Neural cell (in vitro differentiated cells): ENCODE measurements around the gene ACOX3. TPM values are rescaled to one million over a fixed set of nuclear protein-coding genes. Genes with fewer than 3 reads are reported as not detected.

Experiments used
- H2AFZ ChIP-seq: fragments of 200-600, 300-800 bp; sonication (generic), shearing (Covaris generic); 2 replicates; pipeline ENCODE4 v1.6.0; 2014; ENCODE audit warnings: low read depth, mild to moderate bottlenecking, antibody characterized with exemption, low read length, moderate library complexity
- H3F3A ChIP-seq: fragments of 200-600 bp; shearing (Covaris generic); 2 replicates; pipeline ENCODE4 v1.6.1; 2016; ENCODE audit warnings: mild to moderate bottlenecking, moderate library complexity, mixed read lengths, antibody characterized with exemption, low read length; ENCODE audit not compliant: insufficient read depth, poor library complexity, severe bottlenecking
- H3K27ac ChIP-seq: fragments of 200-600, 300-800 bp; sonication (generic), shearing (Covaris generic); 2 replicates; pipeline ENCODE4 v1.5.1; 2014; ENCODE audit warnings: mild to moderate bottlenecking, low read length, moderate library complexity
- H3K27me3 ChIP-seq: fragments of 300-800, 200-600 bp; sonication (generic), shearing (Covaris generic); 2 replicates; pipeline ENCODE4 v1.6.0; 2014; ENCODE audit warnings: mild to moderate bottlenecking, low read depth, low read length, moderate library complexity; ENCODE audit not compliant: insufficient read depth
- H3K36me3 ChIP-seq: fragments of 300-800, 200-600 bp; sonication (generic), shearing (Covaris generic); 2 replicates; pipeline ENCODE4 v1.5.1; 2014; ENCODE audit warnings: mild to moderate bottlenecking, antibody characterized with exemption, low read length, moderate library complexity; ENCODE audit not compliant: insufficient read depth
- H3K4me2 ChIP-seq: fragments of 300-800, 200-600 bp; sonication (generic), shearing (Covaris generic); 2 replicates; pipeline ENCODE4 v1.6.0; 2014; ENCODE audit warnings: mild to moderate bottlenecking, low read length
- H3K4me3 ChIP-seq: fragments of 300-800, 200-600 bp; sonication (generic), shearing (Covaris generic); 2 replicates; pipeline ENCODE4 v1.5.1; 2014; ENCODE audit warnings: mild to moderate bottlenecking, low read length, moderate library complexity
- H3K79me2 ChIP-seq: fragments of 200-600 bp; shearing (Covaris generic); replicated peaks from 2 replicates; pipeline ENCODE4 v1.6.0; 2014; ENCODE audit warnings: mild to moderate bottlenecking, low read length, moderate library complexity; ENCODE audit not compliant: insufficient read depth
- H3K9ac ChIP-seq: fragments of 300-800, 200-600 bp; sonication (generic), shearing (Covaris generic); 2 replicates; pipeline ENCODE4 v1.6.1; 2016; ENCODE audit warnings: mild to moderate bottlenecking, low read length, mixed read lengths
- H3K9me2 ChIP-seq: fragments of 200-600 bp; shearing (Covaris generic); 2 replicates; pipeline ENCODE4 v1.6.1; 2016; ENCODE audit warnings: mild to moderate bottlenecking, low read length, mixed read lengths; ENCODE audit not compliant: insufficient read depth
- H3K9me3 ChIP-seq: fragments of 200-600, 300-800 bp; sonication (generic), shearing (Covaris generic); 2 replicates; pipeline ENCODE4 v1.6.1; 2016; ENCODE audit warnings: mild to moderate bottlenecking, mixed run types, low read length, moderate library complexity, mixed read lengths
- H4K20me1 ChIP-seq: fragments of 200-600 bp; shearing (Covaris generic); 2 replicates; pipeline ENCODE4 v1.6.1; 2016; ENCODE audit warnings: mild to moderate bottlenecking, mixed run types; ENCODE audit not compliant: insufficient read depth
- CTCF ChIP-seq: fragments of 450-650 bp; IDR thresholded peaks from 2 replicates; pipeline ENCODE4 v1.5.1; 2014; ENCODE audit warnings: antibody characterized with exemption, mild to moderate bottlenecking, moderate library complexity; ENCODE audit not compliant: poor library complexity, severe bottlenecking
- EP300 ChIP-seq: fragments of 450-650 bp; conservative IDR thresholded peaks from 2 replicates; pipeline ENCODE4 v1.6.1; 2014; ENCODE audit warnings: antibody characterized with exemption, mild to moderate bottlenecking, moderate library complexity; ENCODE audit not compliant: poor library complexity, severe bottlenecking
- EZH2 ChIP-seq: fragments of 200-600, 300-800 bp; shearing (Covaris generic), sonication (generic); IDR thresholded peaks from 2 replicates; pipeline ENCODE4 v1.6.1; 2014; ENCODE audit warnings: antibody characterized with exemption, low read length, borderline replicate concordance, mild to moderate bottlenecking; ENCODE audit not compliant: insufficient read depth, poor library complexity, severe bottlenecking
- MXI1 ChIP-seq: fragments of 450-650 bp; conservative IDR thresholded peaks from 2 replicates; pipeline ENCODE4 v1.6.1; 2014; ENCODE audit warnings: antibody characterized with exemption, mild to moderate bottlenecking; ENCODE audit not compliant: poor library complexity, severe bottlenecking
- POLR2AphosphoS5 ChIP-seq: IDR thresholded peaks from 2 replicates; pipeline ENCODE4 v1.6.1; 2012
- RAD21 ChIP-seq: fragments of 450-650 bp; conservative IDR thresholded peaks from 2 replicates; pipeline ENCODE4 v1.6.1; 2014; ENCODE audit warnings: antibody characterized with exemption, mild to moderate bottlenecking, moderate library complexity
- REST ChIP-seq: IDR thresholded peaks from 2 replicates; pipeline ENCODE4 v1.6.1; 2012; ENCODE audit warnings: borderline replicate concordance
- SMC3 ChIP-seq: fragments of 450-650 bp; conservative IDR thresholded peaks from 2 replicates; pipeline ENCODE4 v1.6.1; 2014; ENCODE audit warnings: antibody characterized with exemption, mild to moderate bottlenecking, moderate library complexity; ENCODE audit not compliant: poor library complexity
- TAF1 ChIP-seq: IDR thresholded peaks from 2 replicates; pipeline ENCODE4 v1.6.1; 2012; ENCODE audit warnings: low read depth
- polyA plus RNA-seq: library from polyadenylated mRNA; depleted of rRNA; stranded (reverse); fragments of >200 nt; gene quantifications from 2 replicates; pipeline ENCODE4 v1.2.3, GENCODE V29; 2014

Gene ACOX3
- polyA plus RNA-seq, 1 donor from 2014 or later, result 13.2 TPM

- Histone ChIP-seq H3K9me2 (no peaks in the 10 kb centered on the region), H3F3A (no peaks in the 10 kb centered on the region), H2AFZ (no peak overlapping the region), H3K4me3 (no peak overlapping the region), H3K27ac (no peak overlapping the region), H3K9me3 (peaks cover 3% of the 10 kb centered on the region), H3K27me3 (no peaks in the 10 kb centered on the region), H3K9ac (no peak overlapping the region), H3K79me2 (no peaks in the 10 kb centered on the region), H4K20me1 (no peaks in the 10 kb centered on the region), H3K36me3 (no peaks in the 10 kb centered on the region), H3K4me2 (no peak overlapping the region)
- TF ChIP-seq MXI1, result no peak
- no peak for TF ChIP-seq POLR2AphosphoS5
- TF ChIP-seq EZH2, result no peak
- TF ChIP-seq TAF1, result no peak
- no peak for TF ChIP-seq SMC3
- TF ChIP-seq CTCF, result no peak
- TF ChIP-seq REST, result no peak
- no peak for TF ChIP-seq RAD21
- TF ChIP-seq EP300, result no peak
Measured at GRCh38 chr4:8336412-8337075, 104.0 kb downstream of the ACOX3 start.

- TF ChIP-seq EP300, result no peak
- TF ChIP-seq RAD21, result no peak
- TF ChIP-seq CTCF, result no peak
- TF ChIP-seq TAF1, result no peak
- TF ChIP-seq MXI1, result no peak
- TF ChIP-seq EZH2, result no peak
- TF ChIP-seq REST, result no peak
- no peak for TF ChIP-seq SMC3
- TF ChIP-seq POLR2AphosphoS5, result no peak
- no peaks in the 10 kb centered on the region for H3F3A ChIP-seq
- no peaks in the 10 kb centered on the region for H3K79me2 ChIP-seq
- no peak overlapping the region for H3K4me3 ChIP-seq
- no peaks in the 10 kb centered on the region for H4K20me1 ChIP-seq
- peaks cover 3% of the 10 kb centered on the region for H3K9me3 ChIP-seq
- H3K36me3 ChIP-seq, result no peaks in the 10 kb centered on the region
- H3K27ac ChIP-seq, result no peak overlapping the region
- no peaks in the 10 kb centered on the region for H3K27me3 ChIP-seq
- H2AFZ ChIP-seq, result no peak overlapping the region
- no peak overlapping the region for H3K9ac ChIP-seq
- no peaks in the 10 kb centered on the region for H3K9me2 ChIP-seq
- H3K4me2 ChIP-seq, result no peak overlapping the region
Measured at GRCh38 chr4:8335848-8336247, 104.7 kb downstream of the ACOX3 start.
